ENCODE measurements around the gene SUPT4H1. TPM values are rescaled to one million over a fixed set of nuclear protein-coding genes. Genes with fewer than 3 reads are reported as not detected.

Gene SUPT4H1
- total and polyA plus RNA-seq, 2 of the 4 experiments (the other 2 are of a cell fraction), result 51.6 to 129 TPM

DNA sequence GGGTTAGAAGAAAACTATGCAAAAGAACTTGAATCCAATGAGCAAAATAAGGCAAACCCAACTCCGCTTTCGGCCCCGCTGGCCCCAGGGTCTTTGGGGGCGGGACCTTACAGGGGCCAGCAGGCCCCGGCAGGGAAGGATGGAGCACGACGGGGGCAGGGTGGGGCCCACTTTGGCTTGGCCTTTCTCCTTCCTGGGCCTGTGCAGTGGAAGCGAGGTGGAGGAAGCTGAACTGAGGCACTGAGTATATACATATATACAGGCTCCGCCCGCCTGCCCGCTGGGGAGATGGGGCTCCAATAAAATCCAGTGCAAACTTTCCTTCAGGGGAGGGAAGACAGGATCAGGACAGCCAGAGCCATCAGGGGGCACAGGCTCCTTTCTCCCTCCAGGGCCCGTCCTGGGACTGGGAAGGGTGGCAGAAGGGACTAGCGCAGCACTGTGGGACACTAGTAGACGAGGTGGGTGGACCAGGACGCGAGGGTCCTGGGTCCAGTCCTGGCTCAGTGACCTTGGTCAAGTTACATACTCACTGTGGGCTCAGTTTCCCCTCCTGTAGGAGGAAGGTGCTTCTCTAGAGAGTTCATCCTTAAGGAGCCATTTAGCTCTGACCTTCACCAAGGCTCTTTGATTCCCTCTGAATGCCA lies 50.4 kb downstream of the SUPT4H1 start:
- no peaks in the 10 kb centered on the region for H3K9me1 ChIP-seq (ENCODE audit: insufficient read depth, low read length)
- H4K8ac ChIP-seq (ENCODE audit: low read depth in 2 of 2, low read length in 2 of 2), result no peak overlapping the region
- H3K23ac ChIP-seq (ENCODE audit: low read depth, low read length), result no peak overlapping the region
- no peak for TF ChIP-seq MAZ (IDR thresholded peaks at IDR 0.05; ENCODE audit: borderline replicate concordance, low read depth, low read length)
- TF ChIP-seq MXI1 (IDR thresholded peaks at IDR 0.05; ENCODE audit: borderline replicate concordance, low read depth, low read length), result no peak
- no peak for TF ChIP-seq SMC3 (IDR thresholded peaks at IDR 0.05; ENCODE audit: low read depth, low read length)
- no peak for TF ChIP-seq POLR2A (IDR thresholded peaks at IDR 0.05; ENCODE audit: low read depth, low read length)
- no peak for TF ChIP-seq ELK1 (IDR thresholded peaks at IDR 0.05; ENCODE audit: borderline replicate concordance, low read depth, low read length)
- TF ChIP-seq USF2 (IDR thresholded peaks at IDR 0.05; ENCODE audit: low read depth, low read length), result no peak
- TF ChIP-seq, protein P1, sequence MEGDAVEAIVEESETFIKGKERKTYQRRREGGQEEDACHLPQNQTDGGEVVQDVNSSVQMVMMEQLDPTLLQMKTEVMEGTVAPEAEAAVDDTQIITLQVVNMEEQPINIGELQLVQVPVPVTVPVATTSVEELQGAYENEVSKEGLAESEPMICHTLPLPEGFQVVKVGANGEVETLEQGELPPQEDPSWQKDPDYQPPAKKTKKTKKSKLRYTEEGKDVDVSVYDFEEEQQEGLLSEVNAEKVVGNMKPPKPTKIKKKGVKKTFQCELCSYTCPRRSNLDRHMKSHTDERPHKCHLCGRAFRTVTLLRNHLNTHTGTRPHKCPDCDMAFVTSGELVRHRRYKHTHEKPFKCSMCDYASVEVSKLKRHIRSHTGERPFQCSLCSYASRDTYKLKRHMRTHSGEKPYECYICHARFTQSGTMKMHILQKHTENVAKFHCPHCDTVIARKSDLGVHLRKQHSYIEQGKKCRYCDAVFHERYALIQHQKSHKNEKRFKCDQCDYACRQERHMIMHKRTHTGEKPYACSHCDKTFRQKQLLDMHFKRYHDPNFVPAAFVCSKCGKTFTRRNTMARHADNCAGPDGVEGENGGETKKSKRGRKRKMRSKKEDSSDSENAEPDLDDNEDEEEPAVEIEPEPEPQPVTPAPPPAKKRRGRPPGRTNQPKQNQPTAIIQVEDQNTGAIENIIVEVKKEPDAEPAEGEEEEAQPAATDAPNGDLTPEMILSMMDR (conservative IDR thresholded peaks at IDR 0.05; ENCODE audit: low read depth, low read length), result no peak
- no peak for TF ChIP-seq CEBPB (IDR thresholded peaks at IDR 0.05; ENCODE audit: low read depth, low read length)
- WGBS, 2 experiments (ENCODE audit: extremely low coverage in 2 of 2, insufficient read length in 1 of 2), result 80% methylated on average over 2 of the region's 16 CpGs; no CpG with 5 or more reads in 1 of the 2 experiments
- H2BK5ac ChIP-seq (ENCODE audit: low read depth, low read length, poor library complexity, severe bottlenecking), result no peak overlapping the region
- H2AK9ac ChIP-seq (replicated peaks; ENCODE audit: low read depth, low read length, poor library complexity), result no peak overlapping the region
- no peaks in the 10 kb centered on the region for H3K4me1 ChIP-seq (ENCODE audit: control insufficient read depth, insufficient read depth, low read length)
- H2AFZ ChIP-seq (replicated peaks; ENCODE audit: low read length, poor library complexity), result no peak overlapping the region
- H3K18ac ChIP-seq (ENCODE audit: low read depth, low read length), result no peak overlapping the region
- DNase-seq (no peak), ATAC-seq (ENCODE audit: low read depth) (no peak)
- no peak overlapping the region for H2BK20ac ChIP-seq (ENCODE audit: low read depth, low read length)
- no peaks in the 10 kb centered on the region; the same call in 1 of the 2 replicates for H4K20me1 ChIP-seq (ENCODE audit: insufficient read depth, low read length)
- no peak overlapping the region for H3K14ac ChIP-seq (replicated peaks; ENCODE audit: low read depth, low read length)
- dilution Hi-C loops (cut with HindIII; ENCODE audit: low sequenced_read_pairs, unreplicated experiment), result no loop called here
- H3K4me3 ChIP-seq (ENCODE audit: insufficient read depth, low read depth, low read length), result no peak overlapping the region
- no peak overlapping the region for H3K56ac ChIP-seq (ENCODE audit: extremely low read depth, insufficient read depth, low read length)
- H4K91ac ChIP-seq (ENCODE audit: insufficient read depth, low read depth, low read length), result no peak overlapping the region
- H3K27ac ChIP-seq (ENCODE audit: insufficient read depth, low read length), result no peak overlapping the region
- in situ Hi-C loops (cut with MboI; ENCODE audit: low sequenced_read_pairs), result no loop called here
- ChIA-PET CTCF (no interaction called here), POLR2A (ENCODE audit: unreplicated experiment) (no interaction called here)
- no peak overlapping the region for H4K5ac ChIP-seq (ENCODE audit: low read depth, low read length)
- no peak overlapping the region for H2BK120ac ChIP-seq (ENCODE audit: low read depth, low read length)
- no peaks in the 10 kb centered on the region for H3K79me1 ChIP-seq (ENCODE audit: low read depth in 1 of 2, low read length in 2 of 2)
- H3K9me3 ChIP-seq (ENCODE audit: control insufficient read depth, insufficient read depth, low read length), result no peaks in the 10 kb centered on the region
- H3K36me3 ChIP-seq (ENCODE audit: control insufficient read depth, insufficient read depth, low read length), result no peaks in the 10 kb centered on the region
- H3K4ac ChIP-seq (ENCODE audit: low read depth, low read length), result no peak overlapping the region
- no peak overlapping the region for H3K4me2 ChIP-seq (ENCODE audit: low read depth, low read length)
- BruUV-seq (replicated peaks), result no TSS peak
- intact Hi-C loops (cut with micrococcal nuclease), result no loop called here
- H2AK5ac ChIP-seq (ENCODE audit: low read depth, low read length), result no peak overlapping the region
- H3K9ac ChIP-seq (ENCODE audit: low read depth, low read length), result no peak overlapping the region
- H2BK15ac ChIP-seq (ENCODE audit: low read depth, low read length), result no peak overlapping the region
- peaks cover 5% of the 10 kb centered on the region for H3K27me3 ChIP-seq (ENCODE audit: control insufficient read depth, insufficient read depth, low read length)

Data from IMR-90 (cell line).